PFSK-1 (cell line): ENCODE measurements around the gene BCOR.

Experiments
- FOXP2 ChIP-seq: optimal IDR thresholded peaks from 2 replicates; pipeline ENCODE3; 2011; ENCODE audit warnings: borderline replicate concordance, control low read depth, inconsistent platforms; ENCODE audit not compliant: insufficient read depth; ENCODE audit errors: extremely low read length, extremely low read depth
- POLR2AphosphoS5 ChIP-seq: IDR thresholded peaks from 2 replicates; pipeline ENCODE4 v1.6.1; 2012; ENCODE audit warnings: low read depth, mild to moderate bottlenecking, control low read depth, low read length, moderate library complexity
- SIN3A ChIP-seq: IDR thresholded peaks from 2 replicates; pipeline ENCODE4 v1.6.1; 2012; ENCODE audit warnings: mild to moderate bottlenecking, low read length, moderate library complexity, borderline replicate concordance; ENCODE audit not compliant: insufficient read depth
- TAF1 ChIP-seq: IDR thresholded peaks from 2 replicates; pipeline ENCODE4 v1.6.1; 2012; ENCODE audit warnings: low read length, control low read depth, borderline replicate concordance; ENCODE audit not compliant: insufficient read depth
- TF ChIP-seq, protein P1 (sequence below), 2 experiments: IDR thresholded peaks; 2 replicates each; pipeline versions ENCODE4 v1.6.1 to v1.8.0; 2011 to 2012; ENCODE audit warnings: low read depth in 2 of 2, low read length in 2 of 2, control low read depth in 1 of 2, inconsistent platforms in 1 of 2, mild to moderate bottlenecking in 1 of 2, moderate library complexity in 1 of 2; ENCODE audit not compliant: insufficient read depth in 1 of 2

The BCOR gene

DNA sequence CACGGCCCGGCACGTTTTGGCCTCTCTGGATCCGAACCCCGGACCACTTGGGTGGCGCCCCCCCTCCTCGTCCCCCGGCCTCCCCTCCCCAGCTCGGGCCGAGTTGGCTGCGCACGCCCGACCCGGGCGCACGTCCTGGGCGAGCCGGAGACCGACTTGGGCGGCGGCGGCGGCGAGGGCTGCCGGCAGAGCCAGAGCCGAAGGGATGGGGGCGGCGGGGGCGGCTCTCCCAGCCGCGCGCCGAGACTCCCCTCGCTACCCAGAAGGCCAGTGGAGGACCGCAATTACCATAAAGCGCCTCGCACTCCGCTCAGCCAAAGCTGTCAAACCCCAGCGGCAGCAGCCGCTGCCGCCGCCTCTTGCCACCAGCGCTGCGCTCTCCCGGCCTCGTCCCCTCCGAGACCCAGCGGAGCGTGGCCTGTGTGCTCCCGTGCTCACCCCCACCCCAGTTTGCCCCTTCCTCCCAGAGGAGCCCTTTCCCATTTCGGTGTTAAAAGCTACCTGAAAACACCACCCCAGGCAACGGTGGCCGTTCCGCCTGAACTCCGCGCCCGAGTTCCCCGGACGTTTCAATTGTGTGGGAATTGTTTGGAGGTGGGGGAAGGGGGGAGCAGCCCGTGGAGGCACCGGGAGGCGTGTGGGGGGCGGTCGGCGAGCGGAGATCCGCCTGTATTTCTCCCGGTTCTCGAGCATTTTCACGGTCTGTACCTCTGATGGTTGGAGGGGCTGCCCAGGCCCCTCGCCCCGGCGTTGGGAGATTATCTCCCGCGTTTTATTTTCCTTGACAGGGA lies 701 bp upstream of the BCOR start:
- TF ChIP-seq SIN3A (no peak), TAF1 (no peak), POLR2AphosphoS5 (no peak; the same call in 1 of the 2 replicates), FOXP2 (no peak)
- TF ChIP-seq, protein P1, sequence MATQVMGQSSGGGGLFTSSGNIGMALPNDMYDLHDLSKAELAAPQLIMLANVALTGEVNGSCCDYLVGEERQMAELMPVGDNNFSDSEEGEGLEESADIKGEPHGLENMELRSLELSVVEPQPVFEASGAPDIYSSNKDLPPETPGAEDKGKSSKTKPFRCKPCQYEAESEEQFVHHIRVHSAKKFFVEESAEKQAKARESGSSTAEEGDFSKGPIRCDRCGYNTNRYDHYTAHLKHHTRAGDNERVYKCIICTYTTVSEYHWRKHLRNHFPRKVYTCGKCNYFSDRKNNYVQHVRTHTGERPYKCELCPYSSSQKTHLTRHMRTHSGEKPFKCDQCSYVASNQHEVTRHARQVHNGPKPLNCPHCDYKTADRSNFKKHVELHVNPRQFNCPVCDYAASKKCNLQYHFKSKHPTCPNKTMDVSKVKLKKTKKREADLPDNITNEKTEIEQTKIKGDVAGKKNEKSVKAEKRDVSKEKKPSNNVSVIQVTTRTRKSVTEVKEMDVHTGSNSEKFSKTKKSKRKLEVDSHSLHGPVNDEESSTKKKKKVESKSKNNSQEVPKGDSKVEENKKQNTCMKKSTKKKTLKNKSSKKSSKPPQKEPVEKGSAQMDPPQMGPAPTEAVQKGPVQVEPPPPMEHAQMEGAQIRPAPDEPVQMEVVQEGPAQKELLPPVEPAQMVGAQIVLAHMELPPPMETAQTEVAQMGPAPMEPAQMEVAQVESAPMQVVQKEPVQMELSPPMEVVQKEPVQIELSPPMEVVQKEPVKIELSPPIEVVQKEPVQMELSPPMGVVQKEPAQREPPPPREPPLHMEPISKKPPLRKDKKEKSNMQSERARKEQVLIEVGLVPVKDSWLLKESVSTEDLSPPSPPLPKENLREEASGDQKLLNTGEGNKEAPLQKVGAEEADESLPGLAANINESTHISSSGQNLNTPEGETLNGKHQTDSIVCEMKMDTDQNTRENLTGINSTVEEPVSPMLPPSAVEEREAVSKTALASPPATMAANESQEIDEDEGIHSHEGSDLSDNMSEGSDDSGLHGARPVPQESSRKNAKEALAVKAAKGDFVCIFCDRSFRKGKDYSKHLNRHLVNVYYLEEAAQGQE (IDR thresholded peaks at IDR 0.05; ENCODE audit: insufficient read depth in 1 of 2, low read depth in 2 of 2, low read length in 2 of 2), result no peak

DNA sequence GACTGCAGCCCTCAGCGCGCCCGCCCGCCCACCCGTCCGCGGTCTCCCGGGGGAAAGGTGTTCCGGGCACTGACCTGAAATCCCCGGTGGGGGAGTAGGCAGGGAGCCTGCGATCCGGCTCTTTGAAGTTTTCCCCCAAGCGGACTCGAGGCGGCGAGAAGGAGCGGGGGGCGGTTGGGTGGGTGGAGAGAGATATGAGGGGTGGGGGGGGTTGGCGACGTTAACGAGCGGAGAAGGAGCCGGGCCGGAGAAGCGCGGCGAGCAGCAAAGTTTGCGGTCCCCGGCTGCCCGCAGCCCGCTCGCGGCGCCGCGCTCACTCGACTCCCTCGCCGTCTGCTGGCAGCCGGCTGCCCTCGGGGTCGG lies 636 bp downstream of the BCOR start:
- TF ChIP-seq TAF1 (0 out of 2 replicates have a peak, but pooled peaks have one; percentile 7), FOXP2 (no peak)

DNA sequence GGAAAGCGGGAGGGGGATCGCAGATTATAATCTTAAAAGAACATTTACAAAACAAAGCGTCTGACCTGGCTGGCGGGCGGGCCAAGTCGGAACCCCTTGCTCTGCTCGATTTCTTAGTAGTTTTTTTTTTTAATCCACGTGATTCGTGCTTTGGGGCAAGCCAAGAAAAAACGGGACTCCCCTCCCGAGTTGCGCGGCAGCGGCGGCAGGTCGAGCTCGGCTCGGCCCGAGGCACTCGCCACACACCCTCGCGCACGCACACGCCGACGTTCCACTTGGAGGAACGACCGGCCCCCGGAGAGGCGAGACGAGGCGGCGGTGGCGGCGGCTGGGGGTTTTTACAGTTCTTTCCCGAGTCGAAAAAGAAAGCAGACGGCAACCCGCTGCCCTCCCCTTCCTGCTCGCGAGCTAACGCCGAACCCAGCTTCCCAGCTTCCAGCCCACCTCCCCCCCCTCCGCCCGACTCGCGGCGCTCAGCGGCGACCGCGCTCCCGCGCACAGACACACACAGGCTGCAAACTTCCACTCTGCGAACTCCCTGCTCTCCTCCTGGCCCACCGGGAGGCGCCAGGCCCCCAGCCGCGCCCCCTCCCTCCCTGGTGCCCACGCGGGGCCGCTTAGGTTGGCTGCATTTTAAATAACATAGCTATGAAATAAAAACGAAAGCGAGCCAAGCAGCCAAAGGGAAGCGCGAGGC lies 1.2 kb downstream of the BCOR start:
- TF ChIP-seq, protein P1 (IDR thresholded peaks at IDR 0.05; ENCODE audit: insufficient read depth in 1 of 2, low read depth in 2 of 2, low read length in 2 of 2), result no peak
- no peak for TF ChIP-seq TAF1
- TF ChIP-seq FOXP2, result no peak
- no peak for TF ChIP-seq SIN3A
- no peak for TF ChIP-seq POLR2AphosphoS5

DNA sequence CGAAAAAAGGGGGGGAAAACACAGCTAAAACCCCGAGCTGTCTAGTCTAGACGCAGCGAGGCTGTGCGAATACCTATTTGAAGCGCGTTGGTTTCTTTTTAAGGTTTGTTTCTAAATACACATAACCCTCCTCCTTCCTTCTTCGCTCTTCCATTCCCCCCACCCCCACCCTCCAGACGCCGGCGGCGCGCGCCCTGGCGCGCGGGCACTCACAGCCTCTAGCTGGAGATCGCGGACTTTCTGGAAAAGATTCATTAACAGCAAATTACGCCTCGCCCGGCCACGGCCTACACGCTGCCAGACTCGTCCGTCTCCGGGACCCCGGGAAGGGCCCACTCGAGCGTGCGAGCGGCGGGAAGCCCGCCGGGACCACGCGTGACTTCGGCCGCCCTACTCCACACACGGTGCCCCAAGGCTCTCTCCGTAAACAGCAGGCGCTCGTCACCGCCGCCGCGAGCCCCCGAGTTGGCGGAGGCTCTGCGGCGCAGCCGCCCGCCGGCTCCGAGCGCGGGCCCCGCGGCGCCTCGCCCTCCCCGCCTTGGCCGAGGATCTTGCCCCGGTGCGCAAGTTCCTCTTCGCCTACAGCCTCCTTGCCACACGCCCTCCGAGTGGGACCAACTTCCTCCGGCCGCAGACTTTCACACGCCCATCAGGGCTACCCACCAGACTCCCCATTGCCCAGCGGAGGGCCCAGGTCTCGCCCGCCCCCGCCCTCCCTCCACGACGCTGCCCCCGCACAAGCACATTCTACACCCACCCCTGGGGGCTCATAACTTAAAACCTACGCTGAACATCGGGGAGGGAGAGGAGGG lies 2.0 kb downstream of the BCOR start:
- TF ChIP-seq FOXP2, result no peak
- no peak for TF ChIP-seq SIN3A
- TF ChIP-seq, protein P1 (IDR thresholded peaks at IDR 0.05; ENCODE audit: insufficient read depth in 1 of 2, low read depth in 2 of 2, low read length in 2 of 2), result no peak
- no peak for TF ChIP-seq TAF1
- no peak for TF ChIP-seq POLR2AphosphoS5

DNA sequence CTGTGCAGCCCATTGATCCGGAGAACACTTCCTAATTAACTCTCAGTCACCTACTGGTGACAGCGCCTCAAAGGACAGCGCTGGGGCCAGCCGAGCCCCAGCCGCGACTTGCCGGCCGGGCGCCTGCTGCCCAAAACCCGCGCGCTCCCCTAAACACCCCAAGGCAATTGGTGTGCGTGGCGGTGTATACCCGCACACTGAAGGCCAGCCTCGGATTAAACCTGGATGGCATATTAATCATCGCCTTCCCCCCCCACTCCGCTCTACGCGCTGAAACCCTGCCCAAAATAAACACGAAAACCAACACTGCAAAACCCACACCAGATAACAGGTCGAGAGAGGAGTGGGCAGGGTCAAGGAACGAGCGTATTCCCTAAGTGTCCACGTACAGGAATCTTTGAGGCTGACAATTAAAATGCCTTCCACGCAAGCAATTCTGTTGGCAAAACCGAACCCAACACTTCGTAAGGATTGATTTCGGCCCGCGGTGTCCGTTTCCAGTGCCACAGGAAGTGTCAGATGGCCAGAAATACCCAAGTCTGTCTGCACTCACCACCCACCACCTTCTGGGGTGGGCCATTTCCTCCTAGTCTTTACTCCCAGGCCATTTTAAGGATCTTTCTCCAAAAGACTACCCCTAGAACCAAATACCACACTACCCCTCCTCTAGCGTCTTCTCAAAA lies 2.7 kb downstream of the BCOR start:
- no peak for TF ChIP-seq SIN3A
- TF ChIP-seq TAF1, result 0 out of 2 replicates have a peak, but pooled peaks have one; percentile 6
